Calu3 (cell line): ENCODE data around the gene ISY1. TPM values are rescaled to one million over a fixed set of nuclear protein-coding genes. Genes with fewer than 3 reads are reported as not detected.
"Not testable (repeated sequence)": the region's sequence is repeated elsewhere in the genome, so short reads cannot be mapped to it uniquely, and the experiment has no call there.

Source experiments
- BruUV-seq: library from RNA; stranded (reverse); fragments of 400-500 nt; replicated peaks from 2 replicates; lab custom pipeline; 2021; lab: Mats Ljungman, UMichigan
- CTCF ChIA-PET: fragments of 300-600 bp; sonication (Branson Sonifier 250); formaldehyde crosslinking; loops from one replicate; lab custom pipeline; 2022; ENCODE audit warnings: antibody characterized with exemption; lab: Charles Lee
- DNase-seq: peaks from one replicate; pipeline ENCODE4 v3.0.0; 2022
- H3K27ac Mint-ChIP-seq: one replicate; pipeline ENCODE4 v1.8.0; 2022; ENCODE audit warnings: mixed read lengths; ENCODE audit not compliant: unreplicated experiment
- H3K27me3 Mint-ChIP-seq: one replicate; pipeline ENCODE4 v1.8.0; 2022; ENCODE audit warnings: mixed read lengths; ENCODE audit not compliant: unreplicated experiment
- H3K36me3 Mint-ChIP-seq: one replicate; pipeline ENCODE4 v1.8.0; 2022; ENCODE audit warnings: mild to moderate bottlenecking, moderate library complexity, mixed read lengths; ENCODE audit not compliant: insufficient read depth, unreplicated experiment
- H3K4me1 Mint-ChIP-seq: one replicate; pipeline ENCODE4 v1.8.0; 2022; ENCODE audit warnings: mild to moderate bottlenecking, low read depth, mixed read lengths; ENCODE audit not compliant: unreplicated experiment
- H3K4me3 Mint-ChIP-seq: one replicate; pipeline ENCODE4 v1.8.0; 2022; ENCODE audit warnings: mild to moderate bottlenecking, low read depth, moderate library complexity, mixed read lengths; ENCODE audit not compliant: unreplicated experiment
- H3K9me3 Mint-ChIP-seq: one replicate; pipeline ENCODE4 v1.8.0; 2022; ENCODE audit warnings: low read depth, mixed read lengths; ENCODE audit not compliant: unreplicated experiment
- CTCF ChIP-seq: fragments of 200-600 bp; IDR thresholded peaks from one replicate; pipeline ENCODE4 v1.8.0; 2022; ENCODE audit warnings: antibody characterized with exemption; ENCODE audit not compliant: unreplicated experiment
- intact Hi-C: fragments of 100-400 bp; cut with micrococcal nuclease; formaldehyde crosslinking; loops from one replicate; pipeline ENCODE4 v1.10.0; 2022; ENCODE audit not compliant: unreplicated experiment
- total RNA-seq: library from RNA; stranded (reverse); gene quantifications from 2 replicates; pipeline ENCODE4 v1.2.3, GENCODE V29; 2022

The ISY1 gene
- total RNA-seq, 1 experiment from 2014 or later: 77.0 TPM

- intact Hi-C loops: no loop called here
- no peak overlapping the region for H3K27ac Mint-ChIP-seq
- TF ChIP-seq CTCF: no peak
- H3K9me3 Mint-ChIP-seq: peaks cover 3% of the 10 kb centered on the region
- CTCF ChIA-PET: interaction anchor here (0.6 to 1.8 kb wide), 2 partner anchors 19 to 76 kb away, joined by 3 to 6 read pairs; no protein-coding TSS in a partner anchor
- no peak for DNase-seq
- H3K27me3 Mint-ChIP-seq: no peaks in the 10 kb centered on the region
- H3K4me3 Mint-ChIP-seq: no peak overlapping the region
- no peaks in the 10 kb centered on the region for H3K4me1 Mint-ChIP-seq
- BruUV-seq: no TSS peak
- H3K36me3 Mint-ChIP-seq: peaks cover 6% of the 10 kb centered on the region
These were observed 60.6 kb downstream of the ISY1 start for GRCh38 chr3:129100274-129100673.

GRCh38 chr3:129095285-129095684 is 65.6 kb downstream of the ISY1 start:
- Mint-ChIP-seq H3K4me3 (no peak overlapping the region), H3K36me3 (peaks cover 15% of the 10 kb centered on the region), H3K9me3 (peaks cover 3% of the 10 kb centered on the region), H3K4me1 (no peaks in the 10 kb centered on the region), H3K27me3 (no peaks in the 10 kb centered on the region), H3K27ac (no peak overlapping the region)
- TF ChIP-seq CTCF: no peak
- no TSS peak for BruUV-seq
- no peak for DNase-seq
- intact Hi-C loops: loop anchor here (5.0 to 10.0 kb wide), 2 partner anchors 43 to 70 kb away; no protein-coding TSS in a partner anchor
- CTCF ChIA-PET: no interaction called here

- not testable (repeated sequence) for H3K9me3 Mint-ChIP-seq, H3K4me3 Mint-ChIP-seq, DNase-seq
These were observed 72.6 kb downstream of the ISY1 start for GRCh38 chr3:129088312-129088711.

GRCh38 chr3:129087904-129088303 is 73.0 kb downstream of the ISY1 start:
- H3K36me3 Mint-ChIP-seq: peaks cover 19% of the 10 kb centered on the region
- H3K27me3 Mint-ChIP-seq, H3K9me3 Mint-ChIP-seq, H3K27ac Mint-ChIP-seq, intact Hi-C loops, BruUV-seq, CTCF ChIA-PET, H3K4me3 Mint-ChIP-seq, H3K4me1 Mint-ChIP-seq: not testable (repeated sequence)
- DNase-seq: peak; percentile 80

More at GRCh38 chr3:129088312-129088711, 72.6 kb downstream of the ISY1 start:
- CTCF ChIA-PET, H3K27me3 Mint-ChIP-seq, BruUV-seq, H3K4me1 Mint-ChIP-seq, intact Hi-C loops, H3K27ac Mint-ChIP-seq: not testable (repeated sequence)
- H3K36me3 Mint-ChIP-seq: peaks cover 19% of the 10 kb centered on the region

GRCh38 chr3:129087138-129087702 is 73.6 kb downstream of the ISY1 start:
- no TSS peak for BruUV-seq
- Mint-ChIP-seq H3K4me3 (no peak overlapping the region), H3K27me3 (no peaks in the 10 kb centered on the region), H3K9me3 (no peaks in the 10 kb centered on the region), H3K27ac (no peak overlapping the region), H3K36me3 (peaks cover 17% of the 10 kb centered on the region), H3K4me1 (no peaks in the 10 kb centered on the region)
- intact Hi-C loops: no loop called here
- no peak for TF ChIP-seq CTCF
- CTCF ChIA-PET: interaction anchor here (1.3 kb wide), 1 partner anchor 34 kb away, joined by 4 read pairs; no protein-coding TSS in a partner anchor
- DNase-seq: no peak
